ENCODE measurements around the gene LDLRAD4.

Gene LDLRAD4

DNA sequence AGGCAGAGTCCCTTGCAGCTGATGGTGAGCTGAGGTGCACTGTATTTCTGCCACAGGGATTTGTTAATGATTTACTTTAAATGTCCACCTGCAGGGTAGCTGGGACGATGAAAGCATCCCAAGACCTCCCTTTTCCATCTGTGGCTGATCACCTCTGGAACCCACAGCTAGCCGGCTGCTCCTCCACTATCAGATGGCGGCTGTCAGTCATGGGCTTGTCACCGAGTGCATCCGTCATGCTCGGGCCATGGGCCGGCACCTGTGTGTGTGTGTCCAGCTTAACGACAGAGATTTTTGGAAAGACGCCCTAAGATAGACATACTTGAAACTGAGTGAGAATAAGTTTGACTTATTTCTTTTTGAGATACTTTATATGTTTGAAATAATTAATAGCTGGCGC is 272.6 kb downstream of the LDLRAD4 start:
- no peak for DNase-seq (ENCODE audit: low read depth)

DNA sequence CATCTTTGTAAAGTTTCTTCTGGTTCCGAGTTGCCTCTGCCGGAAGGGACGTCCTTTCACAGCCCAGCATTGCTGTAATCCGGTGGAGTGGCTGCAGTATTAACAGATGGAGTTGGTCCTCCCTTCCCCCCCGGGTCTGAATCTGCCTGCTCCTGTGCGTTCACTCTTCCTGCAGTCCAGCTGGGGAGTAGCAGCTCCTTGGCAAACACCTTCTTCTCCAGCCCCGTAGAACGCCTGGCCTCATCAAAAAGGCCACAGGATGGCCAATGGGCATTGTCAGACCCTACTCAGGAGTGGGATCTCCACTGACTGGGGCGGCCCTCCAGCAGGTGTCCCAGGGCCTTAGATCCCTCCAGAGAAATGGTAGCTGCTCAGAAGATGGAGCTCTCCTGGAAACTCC is 273.8 kb downstream of the LDLRAD4 start:
- DNase-seq (ENCODE audit: low read depth) = no peak

DNA sequence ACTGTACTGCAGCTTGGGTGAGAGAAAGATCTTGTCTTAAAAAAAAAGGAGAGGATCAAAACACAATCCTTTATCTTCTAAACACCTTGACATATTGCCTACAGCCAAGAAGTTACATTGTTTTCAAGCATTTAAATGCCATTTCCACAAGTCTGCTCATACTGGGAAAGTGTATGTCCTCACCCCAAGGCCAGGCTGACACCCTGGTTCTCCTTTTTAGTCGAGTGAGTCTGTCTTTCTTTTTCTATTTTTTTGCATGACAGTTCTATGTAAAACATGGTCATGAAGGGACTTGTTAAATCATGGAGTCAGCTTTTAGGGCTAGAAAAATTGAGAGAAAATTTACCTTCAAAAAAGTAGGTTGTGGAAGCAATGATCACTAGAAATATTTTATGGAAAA is 274.5 kb downstream of the LDLRAD4 start:
- no peak for DNase-seq (ENCODE audit: low read depth)

DNA sequence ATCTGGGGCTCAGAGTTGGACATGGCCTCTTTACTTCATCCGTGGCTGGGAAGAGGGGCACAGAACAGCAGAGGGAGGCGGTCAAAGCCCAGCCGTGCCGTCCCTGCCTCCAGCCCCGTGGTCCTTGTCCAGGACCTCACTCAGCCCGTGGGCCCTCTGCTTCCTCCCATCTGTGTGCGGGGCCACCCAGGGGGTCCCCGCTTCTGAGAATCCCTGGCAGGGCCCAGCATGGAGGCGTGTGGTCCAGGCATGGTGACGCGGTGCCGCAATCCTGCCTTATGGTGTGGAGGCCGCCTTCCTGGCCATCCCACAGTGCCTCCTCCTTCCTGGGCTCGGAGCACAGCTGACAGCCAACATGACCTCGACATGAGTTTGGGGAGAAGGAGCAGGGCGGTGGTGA is 275.2 kb downstream of the LDLRAD4 start:
- DNase-seq (ENCODE audit: low read depth) = no peak

DNA sequence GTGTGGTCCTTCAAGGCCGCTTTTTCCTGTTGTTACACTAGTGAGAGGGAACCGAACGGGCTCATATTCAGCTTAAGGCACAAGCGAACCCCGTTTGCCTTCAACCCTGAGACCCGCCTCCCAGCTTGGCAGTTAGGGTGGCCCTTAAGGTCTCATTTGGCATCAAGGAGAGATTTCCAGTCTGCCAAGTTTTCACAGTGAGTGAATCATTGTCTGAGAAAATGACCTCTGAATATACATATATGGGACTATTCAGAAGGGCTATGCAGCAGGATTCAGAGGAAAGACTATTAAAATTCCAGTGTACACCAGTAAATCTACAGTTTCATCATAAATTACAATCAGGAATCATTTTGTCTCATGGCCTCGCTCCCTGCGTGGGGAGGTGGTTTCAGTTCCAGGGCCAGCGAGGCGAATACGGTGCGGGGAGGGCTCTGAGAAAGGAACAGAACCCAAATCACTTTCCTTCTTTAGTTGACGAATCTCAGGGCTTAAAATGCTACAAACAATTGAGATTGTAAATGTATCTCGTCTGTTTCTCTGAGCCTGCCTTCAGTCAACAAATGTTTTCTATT is 276.4 kb downstream of the LDLRAD4 start:
- DNase-seq (ENCODE audit: low read depth) = no peak

DNA sequence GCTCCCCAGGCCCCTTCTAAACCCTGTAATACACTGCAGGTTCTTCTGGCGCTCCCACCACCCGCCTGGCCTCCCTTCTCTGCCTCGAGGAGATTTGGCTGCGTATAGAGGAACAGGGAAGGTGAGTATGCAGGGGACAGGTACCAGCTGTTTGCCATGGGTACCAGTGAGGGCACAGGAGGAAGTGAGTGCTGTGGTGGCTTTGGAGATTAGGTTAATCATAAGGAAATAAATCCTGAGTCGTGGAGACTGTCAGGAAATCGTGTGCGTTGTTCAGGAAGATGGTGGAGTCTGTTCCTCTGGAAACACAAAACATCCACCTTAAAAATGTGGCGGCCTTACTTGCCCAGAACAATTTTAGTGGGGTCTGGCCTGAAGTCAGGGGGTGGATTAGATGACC is 277.4 kb downstream of the LDLRAD4 start:
- no peak for DNase-seq (ENCODE audit: low read depth)

DNA sequence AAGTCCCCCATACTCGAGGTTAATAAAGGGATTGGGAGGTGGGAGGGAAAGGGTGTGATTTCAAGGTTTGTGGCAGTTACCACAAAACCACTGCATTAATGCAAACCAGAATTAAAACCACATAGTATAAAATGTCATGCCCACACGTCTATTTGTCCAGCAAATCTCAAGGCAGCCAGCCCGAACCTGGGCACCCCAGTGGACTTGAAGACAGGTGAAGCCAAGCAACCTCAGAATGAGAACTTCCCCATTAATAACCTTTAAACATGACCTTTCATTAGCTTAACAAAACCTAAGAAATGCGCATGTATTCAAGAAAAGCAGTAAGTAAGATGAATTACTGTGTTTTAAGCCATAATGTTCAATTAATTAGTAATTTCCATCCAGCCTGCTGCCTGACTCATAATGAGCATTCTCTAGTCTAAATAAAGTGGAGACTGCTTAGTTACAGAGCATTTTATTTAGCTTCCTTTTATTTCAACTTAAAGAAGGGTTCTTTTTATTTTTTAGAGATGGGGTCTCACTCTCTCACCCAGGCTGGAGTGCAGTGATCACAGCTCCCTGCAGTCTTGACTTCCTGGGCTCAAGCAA is 278.2 kb downstream of the LDLRAD4 start:
- DNase-seq (ENCODE audit: low read depth) = no peak

DNA sequence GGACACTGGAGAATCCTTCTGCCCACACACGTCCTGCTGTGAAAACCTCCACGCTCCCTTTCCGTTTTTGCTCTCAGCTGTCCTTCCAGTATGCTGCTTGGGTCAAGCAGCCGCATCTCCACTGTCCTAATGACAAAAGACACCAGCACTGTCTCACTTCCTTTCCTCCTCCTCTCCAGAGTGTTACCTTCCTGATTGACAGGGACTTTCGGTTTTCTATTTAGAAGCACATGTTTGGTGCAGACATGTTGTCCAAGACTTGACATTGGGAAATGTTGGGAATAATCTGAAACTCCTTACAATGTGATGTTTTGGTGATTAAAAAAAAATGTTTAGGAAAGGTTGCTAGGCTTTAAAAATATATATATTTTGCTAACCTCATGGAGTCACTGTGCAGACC is 281.2 kb downstream of the LDLRAD4 start:
- no peak for DNase-seq (ENCODE audit: low read depth)

DNA sequence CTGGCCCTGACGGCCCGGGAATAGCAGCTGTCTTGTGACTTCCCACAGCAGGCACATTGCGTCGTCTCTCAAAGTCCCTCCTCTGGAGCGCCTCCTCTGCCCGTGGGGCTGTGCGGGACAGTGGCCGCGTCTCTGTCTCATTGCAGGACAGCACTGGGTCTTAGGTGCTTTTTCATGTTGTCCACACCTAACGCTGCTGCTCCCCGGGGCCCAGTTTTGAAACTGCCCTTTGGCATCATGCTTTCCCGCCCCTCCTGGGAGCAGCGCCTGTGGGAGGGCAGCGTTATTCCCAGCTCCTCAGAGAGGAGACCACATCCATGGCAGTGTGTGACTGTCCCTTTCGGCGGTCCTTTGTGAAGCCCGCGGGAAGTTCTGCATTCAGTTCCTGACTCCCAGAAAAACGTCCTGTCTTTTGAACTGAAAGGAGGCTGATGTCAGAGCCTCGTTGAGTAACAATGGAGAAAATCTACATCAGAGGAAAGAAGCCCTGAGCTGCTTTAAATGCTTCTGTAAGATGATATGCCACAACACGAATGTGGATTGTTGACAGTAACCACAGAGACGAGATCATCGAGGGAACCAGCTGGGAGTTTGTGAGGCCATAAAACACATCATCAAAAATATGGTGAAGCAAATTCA is 281.8 kb downstream of the LDLRAD4 start:
- peak; percentile 42 for DNase-seq (ENCODE audit: low read depth)

DNA sequence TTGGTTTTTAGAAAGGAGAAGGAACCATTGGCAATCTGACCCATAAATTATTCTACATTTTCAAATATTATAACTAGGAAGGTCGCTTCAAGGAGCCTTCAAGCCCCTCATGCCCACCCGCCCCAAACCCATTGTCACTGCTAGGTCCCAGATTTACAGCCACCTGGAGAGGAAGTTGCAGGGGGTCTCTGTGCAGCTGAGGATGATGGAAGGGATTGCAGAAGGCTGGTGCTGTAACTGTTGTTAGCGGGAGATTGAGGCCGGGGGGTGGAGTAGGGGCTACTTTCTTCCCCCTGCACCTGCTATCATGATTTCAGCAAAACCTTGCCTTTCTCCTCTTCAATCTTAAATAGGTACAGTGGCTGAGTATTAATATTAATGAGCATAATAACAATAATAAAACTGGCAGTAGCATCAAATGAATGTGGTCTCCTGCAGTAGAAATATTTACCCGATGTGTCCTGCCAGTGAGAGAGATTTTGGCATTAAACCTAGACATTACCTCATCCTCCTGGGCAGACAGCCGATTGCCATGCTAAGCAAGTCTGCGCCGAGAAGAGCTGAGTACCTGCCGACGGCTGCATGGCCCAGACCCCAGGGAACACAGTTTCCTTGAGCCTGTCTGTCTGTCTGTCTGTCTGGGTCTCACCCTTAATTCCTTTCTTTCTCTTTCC is 282.4 kb downstream of the LDLRAD4 start:
- DNase-seq (ENCODE audit: low read depth) = peak; percentile 22

DNA sequence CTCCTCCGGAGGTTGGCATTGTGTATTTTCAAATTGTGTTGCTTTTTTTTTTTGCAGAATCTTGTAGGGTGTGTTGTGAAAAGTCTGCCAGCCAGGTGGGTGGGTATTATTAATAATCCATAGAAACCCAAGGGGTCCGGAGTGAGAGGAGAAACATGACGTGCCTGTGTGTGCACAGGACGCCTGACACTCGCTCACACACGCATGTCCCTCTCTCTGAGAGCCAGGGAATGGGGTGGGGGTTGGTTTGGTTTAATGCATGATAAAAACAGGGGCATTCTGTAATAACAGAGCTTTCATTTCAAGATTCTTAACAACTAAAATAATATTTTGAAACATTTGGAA is 283.0 kb downstream of the LDLRAD4 start:
- DNase-seq (ENCODE audit: low read depth) = no peak

DNA sequence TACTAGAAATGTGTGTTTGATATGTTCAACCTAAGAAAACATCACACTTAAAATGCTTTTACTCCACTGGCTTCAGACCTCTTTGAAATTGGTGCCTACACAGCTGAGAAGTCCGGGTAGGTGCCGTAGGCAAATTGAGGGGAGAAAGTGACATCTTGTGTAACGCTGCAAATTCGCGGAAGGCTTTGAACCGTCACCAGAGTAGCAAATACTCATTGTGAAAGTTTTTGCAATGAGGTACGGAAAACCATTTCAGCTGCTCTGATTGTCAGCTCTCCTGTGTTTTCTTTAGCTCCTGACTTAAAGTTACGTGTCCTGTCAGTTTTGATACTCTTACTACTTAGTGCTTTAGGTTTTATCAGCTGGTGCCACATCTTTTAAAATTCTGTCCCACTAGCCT is 283.3 kb downstream of the LDLRAD4 start:
- DNase-seq (ENCODE audit: low read depth) = no peak

DNA sequence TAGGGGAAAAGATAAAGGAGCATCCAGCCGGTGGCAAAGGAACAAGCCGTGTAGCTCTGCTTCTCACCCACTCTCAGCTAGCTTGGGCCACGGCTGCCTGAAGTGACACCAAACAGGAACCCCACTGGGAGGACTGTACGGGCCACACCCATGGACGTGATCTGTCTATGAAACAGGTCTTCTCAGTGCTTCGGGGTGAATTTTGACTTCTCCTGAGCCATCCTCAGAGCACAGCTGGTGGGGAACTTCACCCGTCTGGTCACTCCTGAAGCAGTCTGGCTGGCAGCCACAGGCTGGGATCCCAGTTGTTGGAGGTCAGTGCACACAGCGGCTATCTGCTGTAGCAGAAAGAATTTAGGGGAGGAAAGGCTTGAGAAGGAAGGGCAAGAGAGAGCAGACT is 284.0 kb downstream of the LDLRAD4 start:
- DNase-seq (ENCODE audit: low read depth) = no peak

DNA sequence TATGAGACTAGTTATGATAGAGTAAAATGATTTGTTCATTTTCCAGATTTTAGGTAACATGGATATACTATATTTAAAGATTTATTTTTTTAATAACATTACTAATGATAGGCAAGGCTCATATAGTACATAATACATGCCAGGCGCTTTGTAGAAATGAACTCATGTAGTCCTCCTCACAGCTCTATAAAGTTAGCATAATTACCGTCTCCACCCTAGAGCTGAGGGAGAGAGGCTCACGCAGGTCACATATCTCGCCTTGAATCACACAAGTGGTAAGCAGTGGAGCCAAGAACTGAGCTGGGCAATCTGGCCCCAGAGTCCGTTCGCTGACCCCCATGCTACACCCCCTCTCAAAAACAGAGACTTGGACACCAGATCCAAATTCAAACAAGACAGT is 285.3 kb downstream of the LDLRAD4 start:
- no peak for DNase-seq (ENCODE audit: low read depth)

DNA sequence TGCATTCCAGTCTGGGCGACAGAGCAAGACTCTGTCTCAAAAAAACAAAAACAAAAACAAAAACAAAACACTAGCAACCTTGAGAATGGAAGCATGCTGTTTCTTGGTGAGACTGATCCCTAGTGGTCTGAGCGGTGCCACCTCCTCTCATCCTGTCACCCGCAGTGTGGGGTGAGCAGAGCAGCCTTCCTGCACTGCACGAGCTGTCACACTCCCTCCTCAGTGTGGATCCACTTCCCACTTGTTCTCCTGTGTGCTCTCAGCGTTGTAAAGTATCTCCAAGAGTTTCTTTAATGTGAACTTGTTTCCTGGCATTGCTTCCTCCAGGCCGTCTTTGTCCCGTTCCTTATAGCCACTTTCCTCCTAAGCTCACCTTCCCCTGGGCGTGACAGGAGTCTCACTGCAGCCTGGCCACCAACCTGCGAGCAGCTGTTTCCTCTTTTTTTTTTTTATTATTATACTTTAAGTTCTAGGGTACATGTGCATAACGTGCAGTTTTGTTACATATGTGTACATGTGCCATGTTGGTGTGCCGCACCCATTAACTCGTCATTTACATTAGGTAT is 287.3 kb downstream of the LDLRAD4 start:
- DNase-seq (ENCODE audit: low read depth) = no peak

DNA sequence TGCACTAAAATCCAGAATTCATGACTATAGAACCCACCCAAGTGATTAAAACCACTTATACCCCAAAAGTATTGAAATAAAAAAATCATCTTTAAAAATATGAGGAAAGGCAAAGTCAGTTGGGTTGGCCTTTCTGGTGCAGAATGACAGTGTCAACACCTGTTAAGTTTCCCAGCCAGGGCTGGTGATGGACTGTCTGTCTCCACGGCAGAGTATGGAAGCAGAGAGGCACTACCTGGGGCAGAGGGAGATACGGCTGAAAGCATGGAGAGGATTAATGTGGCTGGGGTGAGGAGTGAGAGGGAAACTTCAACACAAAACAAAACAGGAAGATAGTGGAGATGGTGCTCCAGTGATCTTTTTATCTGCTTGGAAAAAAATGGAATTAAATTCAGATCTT is 292.0 kb downstream of the LDLRAD4 start:
- no peak for DNase-seq (ENCODE audit: low read depth)

DNA sequence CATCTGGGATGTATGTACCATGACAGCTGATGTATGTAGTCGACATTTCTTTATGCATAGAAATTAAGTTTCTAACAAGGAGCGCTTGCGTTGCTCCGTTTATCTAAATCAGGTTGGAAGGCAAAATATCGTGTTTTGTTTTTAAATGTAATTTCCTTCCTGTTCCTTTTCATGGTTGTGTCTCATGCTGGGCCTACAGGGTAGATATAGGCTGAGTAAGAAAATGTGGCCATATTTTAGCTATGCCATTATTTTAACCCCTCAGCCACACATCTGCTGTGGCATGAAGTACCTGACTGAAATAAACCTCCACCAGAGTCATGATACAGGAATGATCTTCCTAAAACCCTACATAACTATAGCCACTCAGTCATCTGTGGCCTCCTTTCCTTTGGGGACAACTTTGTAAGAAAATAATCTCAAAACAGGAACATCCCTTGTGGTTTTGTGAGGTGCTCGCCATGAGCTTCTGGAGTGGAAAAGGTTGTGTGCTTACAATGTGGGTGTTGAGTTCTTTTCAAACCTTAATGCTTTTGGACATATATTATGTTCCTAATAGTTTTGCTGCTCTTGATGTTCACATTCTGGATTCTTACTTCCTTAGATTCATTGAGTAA is 293.5 kb downstream of the LDLRAD4 start:
- no peak for DNase-seq (ENCODE audit: low read depth)

DNA sequence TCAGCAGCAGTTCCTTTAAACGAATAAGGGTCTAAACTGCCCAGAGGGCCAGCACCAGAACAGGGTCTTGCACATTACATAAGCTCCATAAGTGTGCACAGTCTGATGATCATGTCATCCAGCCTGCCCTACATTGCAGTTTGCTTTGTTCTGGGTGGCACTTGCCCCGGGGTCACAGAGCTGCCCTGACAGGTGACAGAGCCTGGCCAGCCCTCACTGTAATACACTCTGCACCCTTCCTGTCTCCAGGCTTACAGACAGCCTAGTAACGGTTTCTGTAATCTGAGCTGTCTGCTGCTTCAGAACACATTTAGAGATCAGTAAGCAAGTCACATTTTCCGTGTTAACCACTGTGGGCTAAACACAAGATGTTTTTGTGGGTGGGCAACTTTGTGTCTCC is 294.5 kb downstream of the LDLRAD4 start:
- no peak for DNase-seq (ENCODE audit: low read depth)

DNA sequence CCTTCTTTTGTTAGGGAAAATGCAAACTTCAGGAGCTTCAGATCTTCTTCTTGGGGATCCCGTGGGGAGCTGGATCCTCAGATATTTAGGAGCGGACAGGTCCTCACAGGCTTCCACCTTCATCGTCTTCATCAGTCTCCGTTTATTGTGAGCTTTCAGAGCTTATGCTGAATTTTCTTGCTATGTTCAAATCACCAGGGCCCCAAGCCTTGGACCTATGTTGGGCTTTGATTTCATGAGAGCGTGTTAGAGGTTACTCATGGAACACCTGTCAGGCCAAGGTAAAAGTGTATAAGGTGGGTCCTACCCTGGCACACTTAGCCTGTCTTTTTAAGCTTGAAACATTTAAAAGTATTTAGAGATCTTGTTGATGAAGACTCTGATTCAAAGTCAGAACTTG is 294.9 kb downstream of the LDLRAD4 start:
- no peak for DNase-seq (ENCODE audit: low read depth)

DNA sequence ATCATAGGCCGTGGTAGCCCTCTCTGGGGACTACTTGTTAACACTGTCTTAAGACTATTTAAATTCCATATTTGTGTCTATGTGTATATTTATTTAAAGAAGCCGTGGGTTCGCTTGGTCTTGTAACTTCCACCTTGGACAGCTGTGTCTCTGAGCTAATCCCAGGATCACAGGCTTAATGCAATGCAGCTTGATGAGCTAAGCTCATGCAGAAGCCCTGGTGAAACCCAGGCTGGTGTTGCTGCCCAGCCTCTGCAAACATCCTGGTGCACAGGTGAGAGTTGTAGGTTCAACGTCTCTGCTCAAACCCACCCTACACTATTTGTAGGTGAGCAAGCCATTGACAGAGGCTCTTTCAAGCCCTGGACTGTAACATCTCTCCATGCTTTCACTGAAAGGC is 296.0 kb downstream of the LDLRAD4 start:
- DNase-seq (ENCODE audit: low read depth) = no peak

DNA sequence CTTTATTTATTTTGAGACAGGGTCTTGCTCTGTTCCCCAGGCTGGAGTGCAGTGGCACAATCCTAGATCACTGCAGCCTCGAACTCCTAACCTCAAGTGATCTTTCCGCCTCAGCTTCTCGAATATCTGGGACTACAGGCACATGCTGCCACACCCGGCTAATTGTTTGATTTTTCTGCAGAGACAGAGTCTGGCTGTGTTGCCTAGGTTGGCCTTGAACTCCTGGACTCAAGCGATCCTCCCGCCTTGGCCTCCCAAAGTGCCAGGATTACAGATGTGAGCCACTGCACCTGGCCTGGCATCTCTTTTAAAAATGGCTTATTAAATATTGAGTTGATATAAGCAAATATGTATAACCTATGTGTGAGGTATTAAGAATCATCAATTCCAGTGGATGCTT is 298.3 kb downstream of the LDLRAD4 start:
- DNase-seq (ENCODE audit: low read depth) = no peak

DNA sequence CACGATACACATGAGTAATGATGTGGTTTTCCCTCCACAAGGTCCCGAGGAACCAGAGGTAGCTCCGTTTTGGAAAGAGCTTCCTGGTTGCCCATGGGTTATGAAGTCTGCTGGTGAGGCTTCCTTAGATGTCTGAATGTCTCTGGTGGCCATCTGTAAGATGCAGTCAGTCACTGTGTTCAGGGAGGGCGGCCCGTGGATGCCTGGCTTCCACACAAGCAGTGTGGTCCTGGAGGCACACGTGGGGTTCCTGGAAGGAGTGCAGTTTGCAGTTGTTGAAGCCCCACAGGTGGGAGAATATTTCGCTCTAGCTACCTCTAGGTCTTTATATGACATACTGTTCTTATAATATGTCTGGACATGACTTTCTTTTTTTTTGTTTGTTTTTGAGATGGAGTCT is 298.8 kb downstream of the LDLRAD4 start:
- no peak for DNase-seq (ENCODE audit: low read depth)

DNA sequence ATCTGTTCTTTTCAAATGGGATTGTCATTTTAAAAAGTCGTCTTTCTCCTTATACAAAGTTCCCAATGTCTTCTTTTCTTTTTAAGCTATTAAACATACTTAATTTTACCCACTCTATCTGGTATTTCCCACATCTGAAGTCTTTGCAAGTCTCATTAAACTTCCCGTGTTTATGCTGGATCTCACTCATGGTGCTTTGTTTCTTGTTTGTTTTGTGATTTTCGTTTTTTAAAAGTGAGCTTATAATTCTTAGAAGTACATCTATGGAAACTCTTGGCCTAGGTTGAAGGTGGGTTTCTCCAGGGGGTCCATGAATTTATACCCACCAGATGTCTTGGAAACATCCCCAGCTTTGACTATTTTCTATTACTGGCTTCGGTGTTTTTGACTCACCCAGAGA is 299.8 kb downstream of the LDLRAD4 start:
- DNase-seq (ENCODE audit: low read depth) = no peak
